OCI-LY1 (cell line): ENCODE data around the gene PPP2R3C.

Experiments used
- H2AFZ ChIP-seq: fragments of 200-600 bp; sonication (generic), shearing (Covaris generic); 2 replicates; pipeline ENCODE4 v1.6.0; 2014; ENCODE audit warnings: antibody characterized with exemption, mild to moderate bottlenecking, low read length
- H3F3A ChIP-seq: fragments of 200-600 bp; sonication (generic), shearing (Covaris generic); 2 replicates; pipeline ENCODE4 v1.6.0; 2014; ENCODE audit warnings: mild to moderate bottlenecking, antibody characterized with exemption, low read length, moderate library complexity; ENCODE audit not compliant: insufficient read depth
- H3K27ac ChIP-seq: fragments of 200-600 bp; sonication (generic); 2 replicates; pipeline ENCODE4 v1.5.1; 2014; ENCODE audit warnings: low read length, mixed run types, mild to moderate bottlenecking, low read depth; ENCODE audit not compliant: poor library complexity, severe bottlenecking
- H3K27me3 ChIP-seq: fragments of 200-600 bp; sonication (generic); 2 replicates; pipeline ENCODE4 v1.6.0; 2014; ENCODE audit warnings: antibody characterized with exemption, mild to moderate bottlenecking, low read length, moderate library complexity; ENCODE audit not compliant: insufficient read depth
- H3K36me3 ChIP-seq: fragments of 200-600 bp; sonication (generic); 2 replicates; pipeline ENCODE4 v1.6.1; 2014; ENCODE audit warnings: mild to moderate bottlenecking, antibody characterized with exemption, low read length, moderate library complexity, mixed read lengths; ENCODE audit not compliant: insufficient read depth
- H3K4me1 ChIP-seq: fragments of 200-600 bp; sonication (generic); 2 replicates; pipeline ENCODE4 v1.5.1; 2014; ENCODE audit warnings: mild to moderate bottlenecking, low read length, moderate library complexity; ENCODE audit not compliant: insufficient read depth, severe bottlenecking
- H3K4me2 ChIP-seq: fragments of 200-600 bp; sonication (generic), shearing (Covaris generic); 2 replicates; pipeline ENCODE4 v1.6.1; 2014; ENCODE audit warnings: low read length
- H3K4me3 ChIP-seq: fragments of 200-600 bp; sonication (generic); 2 replicates; pipeline ENCODE4 v1.5.1; 2014; ENCODE audit warnings: low read length, low read depth, mild to moderate bottlenecking, mixed read lengths; ENCODE audit not compliant: poor library complexity, severe bottlenecking
- H3K79me2 ChIP-seq: fragments of 200-600 bp; shearing (Covaris generic); 2 replicates; pipeline ENCODE4 v1.6.1; 2016; ENCODE audit warnings: mixed run types, low read length, mixed read lengths; ENCODE audit not compliant: insufficient read depth
- H3K9ac ChIP-seq: fragments of 200-600 bp; sonication (generic), shearing (Covaris generic); 2 replicates; pipeline ENCODE4 v1.6.1; 2014; ENCODE audit warnings: mild to moderate bottlenecking, low read length, mixed read lengths
- H3K9me2 ChIP-seq: fragments of 200-600 bp; sonication (generic), shearing (Covaris generic); 2 replicates; pipeline ENCODE4 v1.6.1; 2014; ENCODE audit warnings: low read depth, mild to moderate bottlenecking, low read length, mixed read lengths
- H3K9me3 ChIP-seq: fragments of 200-600 bp; shearing (Covaris generic); 2 replicates; pipeline ENCODE4 v1.6.1; 2014; ENCODE audit warnings: low read length, mixed read lengths
- H4K20me1 ChIP-seq: fragments of 200-600 bp; sonication (generic), shearing (Covaris generic); 2 replicates; pipeline ENCODE4 v1.6.0; 2016; ENCODE audit warnings: mild to moderate bottlenecking, low read length; ENCODE audit not compliant: insufficient read depth
- EZH2 ChIP-seq: fragments of 200-600 bp; sonication (generic), shearing (Covaris generic); IDR thresholded peaks from 2 replicates; pipeline ENCODE4 v1.8.0; 2017; ENCODE audit warnings: borderline replicate concordance, mixed run types, mild to moderate bottlenecking, antibody characterized with exemption, low read length, moderate library complexity, mixed read lengths
- TF ChIP-seq, protein P1 (sequence below): fragments of 200-600 bp; sonication (generic), shearing (Covaris generic); IDR thresholded peaks from 2 replicates; pipeline ENCODE4 v1.5.1; 2017; ENCODE audit warnings: mild to moderate bottlenecking, antibody characterized with exemption, low read length, moderate library complexity, mixed read lengths

PPP2R3C gene

DNA sequence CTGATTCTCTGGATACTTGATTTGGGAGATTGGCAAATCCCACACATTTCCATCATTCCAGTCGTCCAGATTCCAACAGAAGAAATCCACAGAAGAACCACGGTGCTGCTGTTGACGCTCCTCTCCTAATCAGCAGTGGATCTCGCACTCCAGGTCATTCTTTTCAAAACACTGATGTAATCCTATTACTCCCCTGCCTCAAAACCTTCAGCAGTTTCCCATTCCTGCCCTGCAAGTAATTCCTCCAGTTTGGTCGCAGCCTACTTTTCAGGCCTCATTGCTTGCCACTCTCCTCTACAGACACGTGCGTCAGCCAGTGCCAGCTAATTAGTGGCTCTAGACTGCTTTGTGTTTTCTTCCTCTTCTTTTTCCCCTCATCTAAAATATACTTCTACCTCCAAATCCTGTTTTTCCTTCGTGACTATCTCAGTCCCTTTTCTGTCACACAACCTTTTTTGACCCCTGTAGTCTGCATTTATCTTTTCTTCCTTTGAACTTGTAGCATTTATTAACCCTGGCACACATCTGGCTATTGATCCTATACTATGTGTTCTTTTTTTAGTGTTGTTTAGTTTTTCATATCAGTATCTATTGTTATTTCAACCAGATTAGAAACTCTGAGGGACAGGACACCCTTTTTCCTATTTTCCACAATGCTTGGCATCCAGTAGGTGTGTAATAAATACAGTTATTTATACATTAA, 37.3 kb upstream of the PPP2R3C start:
- Histone ChIP-seq H3K4me2 (no peak overlapping the region), H3K4me1 (peaks cover 21% of the 10 kb centered on the region), H3K79me2 (no peaks in the 10 kb centered on the region), H3K27ac (no peak overlapping the region), H3K9ac (no peak overlapping the region), H3K4me3 (no peak overlapping the region), H3K9me3 (no peaks in the 10 kb centered on the region), H3F3A (no peaks in the 10 kb centered on the region), H2AFZ (no peak overlapping the region), H3K9me2 (no peaks in the 10 kb centered on the region), H4K20me1 (no peaks in the 10 kb centered on the region), H3K36me3 (peaks cover 21% of the 10 kb centered on the region; the same call in 1 of the 2 replicates), H3K27me3 (no peaks in the 10 kb centered on the region)
- TF ChIP-seq, protein P1, sequence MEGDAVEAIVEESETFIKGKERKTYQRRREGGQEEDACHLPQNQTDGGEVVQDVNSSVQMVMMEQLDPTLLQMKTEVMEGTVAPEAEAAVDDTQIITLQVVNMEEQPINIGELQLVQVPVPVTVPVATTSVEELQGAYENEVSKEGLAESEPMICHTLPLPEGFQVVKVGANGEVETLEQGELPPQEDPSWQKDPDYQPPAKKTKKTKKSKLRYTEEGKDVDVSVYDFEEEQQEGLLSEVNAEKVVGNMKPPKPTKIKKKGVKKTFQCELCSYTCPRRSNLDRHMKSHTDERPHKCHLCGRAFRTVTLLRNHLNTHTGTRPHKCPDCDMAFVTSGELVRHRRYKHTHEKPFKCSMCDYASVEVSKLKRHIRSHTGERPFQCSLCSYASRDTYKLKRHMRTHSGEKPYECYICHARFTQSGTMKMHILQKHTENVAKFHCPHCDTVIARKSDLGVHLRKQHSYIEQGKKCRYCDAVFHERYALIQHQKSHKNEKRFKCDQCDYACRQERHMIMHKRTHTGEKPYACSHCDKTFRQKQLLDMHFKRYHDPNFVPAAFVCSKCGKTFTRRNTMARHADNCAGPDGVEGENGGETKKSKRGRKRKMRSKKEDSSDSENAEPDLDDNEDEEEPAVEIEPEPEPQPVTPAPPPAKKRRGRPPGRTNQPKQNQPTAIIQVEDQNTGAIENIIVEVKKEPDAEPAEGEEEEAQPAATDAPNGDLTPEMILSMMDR: no peak
- TF ChIP-seq EZH2: no peak

DNA sequence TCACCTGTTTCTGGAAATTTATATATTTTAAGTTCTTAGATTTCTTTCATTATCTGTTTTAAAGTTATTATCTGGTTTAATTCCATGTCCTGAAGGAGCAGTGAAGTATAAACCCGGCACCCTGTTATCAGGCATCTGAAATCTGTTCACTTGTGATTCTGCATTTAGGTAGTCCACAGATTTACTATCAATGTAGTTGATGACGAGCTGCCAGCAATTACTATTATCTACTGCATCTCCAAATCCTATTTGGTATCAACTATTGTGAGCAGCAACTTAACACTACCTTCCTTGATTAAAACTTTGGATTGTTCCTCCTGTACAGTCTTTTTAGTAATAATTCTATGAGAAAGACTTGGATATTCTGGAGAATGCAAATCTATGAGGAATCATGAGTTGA, 36.7 kb upstream of the PPP2R3C start:
- no peaks in the 10 kb centered on the region for H3K79me2 ChIP-seq
- TF ChIP-seq EZH2: no peak
- TF ChIP-seq, protein P1: no peak
- no peak overlapping the region for H2AFZ ChIP-seq
- no peaks in the 10 kb centered on the region for H3K27me3 ChIP-seq
- no peaks in the 10 kb centered on the region for H3K9me3 ChIP-seq
- no peak overlapping the region for H3K4me2 ChIP-seq
- no peak overlapping the region for H3K4me3 ChIP-seq
- H3K4me1 ChIP-seq: peaks cover 21% of the 10 kb centered on the region
- no peak overlapping the region for H3K27ac ChIP-seq
- no peaks in the 10 kb centered on the region for H3K9me2 ChIP-seq
- no peaks in the 10 kb centered on the region for H4K20me1 ChIP-seq
- no peaks in the 10 kb centered on the region for H3F3A ChIP-seq
- H3K36me3 ChIP-seq: peaks cover 18% of the 10 kb centered on the region; the same call in 1 of the 2 replicates
- H3K9ac ChIP-seq: no peak overlapping the region

DNA sequence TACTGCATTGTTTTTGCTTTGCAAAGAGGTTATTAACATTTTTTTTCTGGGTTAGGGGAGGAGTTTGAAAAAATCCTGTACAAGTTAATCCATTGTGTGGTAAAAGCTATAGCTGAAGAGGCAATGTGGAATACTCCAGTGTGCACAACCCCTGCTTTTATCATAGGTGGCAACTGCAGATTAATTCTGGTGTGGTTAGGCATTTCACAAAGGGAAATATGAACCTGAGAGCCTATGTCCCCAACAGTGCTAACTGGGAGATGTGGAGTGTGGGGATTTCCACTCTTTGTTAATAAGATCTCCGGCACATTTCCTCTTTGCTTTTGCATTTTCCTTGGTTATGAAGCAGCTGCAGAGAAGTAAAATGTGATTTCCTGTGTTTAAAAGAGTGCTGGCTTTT, 34.2 kb upstream of the PPP2R3C start:
- no peak overlapping the region; the same call in 1 of the 2 replicates for H3K9ac ChIP-seq
- no peak overlapping the region for H3K4me3 ChIP-seq
- peak overlapping the region; percentile 14; the same call in 1 of the 2 replicates for H3K4me2 ChIP-seq
- no peak for TF ChIP-seq EZH2
- TF ChIP-seq, protein P1: no peak
- no peak overlapping the region for H2AFZ ChIP-seq
- H3K9me2 ChIP-seq: no peaks in the 10 kb centered on the region
- peak overlapping the region; percentile 22 for H3K27ac ChIP-seq
- H4K20me1 ChIP-seq: no peaks in the 10 kb centered on the region
- H3K27me3 ChIP-seq: no peaks in the 10 kb centered on the region
- peaks cover 16% of the 10 kb centered on the region for H3K4me1 ChIP-seq
- no peaks in the 10 kb centered on the region for H3F3A ChIP-seq
- peaks cover 18% of the 10 kb centered on the region for H3K36me3 ChIP-seq
- H3K79me2 ChIP-seq: no peaks in the 10 kb centered on the region
- no peaks in the 10 kb centered on the region for H3K9me3 ChIP-seq
